ENCODE data around the gene HLCS. TPM values are rescaled to one million over a fixed set of nuclear protein-coding genes. Genes with fewer than 3 reads are reported as not detected.
A peak's percentile ranks its signal among the peaks of the same experiment; 100 is the strongest.

HLCS gene
- total and polyA plus RNA-seq, 2 of the 8 experiments (the other 6 are each of a cell fraction or from before 2014, with no cell fraction given) = 4.7 to 12.2 TPM

GRCh38 chr21:36927719-36928117 lies 38.8 kb downstream of the HLCS start:
- H3K18ac ChIP-seq (ENCODE audit: extremely low read depth, low read length) = no peak overlapping the region
- no peak overlapping the region for H2BK5ac ChIP-seq (ENCODE audit: low read depth, low read length)
- no peak overlapping the region for H2AFZ ChIP-seq (ENCODE audit: low read length)
- H3K9me3 ChIP-seq (ENCODE audit: insufficient read depth in 2 of 2, low read depth in 1 of 2, low read length in 1 of 2) = no peaks in the 10 kb centered on the region
- H4K20me1 ChIP-seq (replicated peaks in 1 of 2; ENCODE audit: control insufficient read depth in 1 of 2, insufficient read depth in 2 of 2, low read length in 2 of 2) = peaks cover 0 to 2% of the 10 kb centered on the region in 2 experiments
- H2AK5ac ChIP-seq (ENCODE audit: low read depth, low read length) = no peak overlapping the region
- CTCF ChIA-PET (ENCODE audit: partially characterized antibody) = interaction anchor here (0.6 to 7.7 kb wide), 20 partner anchors 8 to 394 kb away, joined by 3 to 68 read pairs (median 3); no protein-coding TSS in a partner anchor
- H3K9ac ChIP-seq (replicated peaks in 1 of 4; ENCODE audit: extremely low read depth in 1 of 4, low read depth in 3 of 4, low read length in 3 of 4) = no peak overlapping the region
- H3K27ac ChIP-seq (ENCODE audit: low read depth, low read length) = no peak overlapping the region
- H3K79me1 ChIP-seq (ENCODE audit: low read depth, low read length) = no peaks in the 10 kb centered on the region
- H3K4me3 ChIP-seq (ENCODE audit: extremely low read depth in 1 of 4, insufficient read depth in 2 of 4, low read depth in 3 of 4, low read length in 4 of 4) = no peak overlapping the region
- no peaks in the 10 kb centered on the region for H3K23me2 ChIP-seq (ENCODE audit: low read depth, low read length)
- H2BK20ac ChIP-seq (ENCODE audit: low read length) = no peak overlapping the region
- H3K4ac ChIP-seq (replicated peaks; ENCODE audit: insufficient read length, low read depth, low read length) = no peak overlapping the region
- no peak overlapping the region for H4K91ac ChIP-seq (replicated peaks; ENCODE audit: insufficient read length, low read length)
- no peaks in the 10 kb centered on the region for H3K27me3 ChIP-seq (replicated peaks in 1 of 4; ENCODE audit: control insufficient read depth in 3 of 4, extremely low read depth in 1 of 4, insufficient read depth in 3 of 4, low read length in 3 of 4)
- H2BK15ac ChIP-seq (ENCODE audit: low read length) = no peak overlapping the region
- no peak overlapping the region for H3K4me2 ChIP-seq (ENCODE audit: insufficient read depth in 1 of 2, low read depth in 2 of 2, low read length in 2 of 2)
- no peak overlapping the region for H3K23ac ChIP-seq (ENCODE audit: insufficient read length)
- no peaks in the 10 kb centered on the region for H3K79me2 ChIP-seq (ENCODE audit: control insufficient read depth in 1 of 2, insufficient read depth in 2 of 2, low read length in 2 of 2)
- H3K4me1 ChIP-seq (replicated peaks in 1 of 4; ENCODE audit: control insufficient read depth in 3 of 4, insufficient read depth in 4 of 4, low read length in 3 of 4) = no peaks in the 10 kb centered on the region
- WGBS, 2 experiments (ENCODE audit: extremely low coverage in 1 of 2, insufficient coverage in 1 of 2, insufficient read length in 1 of 2, insufficient replicate concordance in 2 of 2, low coverage in 1 of 2, low lambda C conversion rate in 2 of 2, missing lambda C conversion rate in 1 of 2) = 9% methylated on average over 4 of the region's 4 CpGs; no CpG with 5 or more reads in 1 of the 2 experiments
- no peaks in the 10 kb centered on the region for H3K36me3 ChIP-seq (ENCODE audit: control insufficient read depth in 2 of 4, insufficient read depth in 4 of 4, low read length in 3 of 4)
- H4K8ac ChIP-seq (ENCODE audit: extremely low read depth, insufficient read depth, low read length) = no peak overlapping the region
- no peak overlapping the region for H2BK120ac ChIP-seq (replicated peaks; ENCODE audit: low read depth, low read length)
- H3K56ac ChIP-seq (replicated peaks; ENCODE audit: insufficient read length, low read depth, low read length) = no peak overlapping the region
- H3K14ac ChIP-seq (ENCODE audit: insufficient read length) = no peak overlapping the region
- no peak overlapping the region for H4K5ac ChIP-seq (ENCODE audit: insufficient read length, low read depth, low read length)
- TF ChIP-seq RAD21 (IDR thresholded peaks at IDR 0.05 in 1 of 2, conservative IDR thresholded peaks at IDR 0.05 in 1 of 2; ENCODE audit: low read depth in 2 of 2, low read length in 2 of 2) (peak; percentile 90), CTCF (IDR thresholded peaks at IDR 0.05; ENCODE audit: control extremely low read depth in 1 of 3, insufficient read depth in 1 of 3, low read depth in 1 of 3, low read length in 3 of 3) (peak; percentile 84 to 87 (median 84)), CREB1 (IDR thresholded peaks at IDR 0.05) (no peak)
- FAIRE-seq (peak; percentile 57), DNase-seq (ENCODE audit: low read depth in 1 of 2, low spot score in 2 of 2) (peak; percentile 61 to 88)
- POLR2A ChIA-PET (ENCODE audit: partially characterized antibody) = no interaction called here
- no peak overlapping the region for H2BK12ac ChIP-seq (ENCODE audit: low read depth, low read length)

Measured in H1 (cell line).